NCI-H524 (cell line): ENCODE results near the gene GPR108.

Experiments
- DNase-seq, 2 experiments: peaks; one replicate each; lab custom pipeline; 2025; lab: John Stamatoyannopoulos, UW

GPR108 gene

DNA sequence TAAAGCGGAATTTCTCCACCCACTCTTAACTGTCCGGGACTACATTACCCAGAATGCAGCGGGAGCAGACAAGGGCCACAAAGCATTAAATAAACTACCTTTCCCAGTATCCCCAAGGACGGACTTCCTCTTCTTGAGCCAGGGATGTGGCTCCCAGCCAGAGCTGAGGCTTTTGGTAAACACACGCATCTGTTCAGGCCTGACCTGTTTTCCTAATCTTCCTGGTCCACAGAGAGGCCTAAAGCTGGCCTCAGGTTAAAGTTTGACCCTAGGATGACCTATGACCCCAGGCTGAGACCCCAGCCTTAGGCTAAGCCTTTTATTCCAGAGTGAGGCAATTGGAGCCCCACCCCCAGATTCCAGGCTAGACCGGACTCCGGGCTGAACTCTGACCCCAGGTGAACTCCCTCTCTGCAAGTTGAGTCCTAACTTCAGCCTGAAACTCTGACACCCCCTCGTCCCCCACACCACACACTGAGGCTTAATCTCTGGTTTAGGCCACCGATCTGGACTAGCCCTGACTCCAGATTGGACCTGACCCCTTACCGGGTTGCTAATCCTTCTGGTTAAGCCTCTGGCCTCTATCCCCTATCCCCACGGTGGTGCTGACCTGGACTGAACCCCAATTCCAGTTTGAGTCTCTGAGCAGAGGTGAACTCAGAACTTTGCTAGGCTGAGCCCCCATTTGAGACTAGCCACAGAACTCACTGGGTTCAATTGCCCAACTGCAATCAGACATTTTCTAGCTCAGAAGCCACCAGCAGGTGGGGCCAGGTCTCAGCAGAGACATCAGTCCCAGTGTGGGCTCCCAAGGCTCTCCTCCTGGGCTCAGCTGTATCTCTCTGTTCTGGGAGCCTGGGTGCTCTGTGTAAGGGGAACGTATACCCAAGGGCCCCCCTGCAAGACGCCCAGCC, 750 bp upstream of the GPR108 start:
- DNase-seq: peak; percentile 93 to 97

DNA sequence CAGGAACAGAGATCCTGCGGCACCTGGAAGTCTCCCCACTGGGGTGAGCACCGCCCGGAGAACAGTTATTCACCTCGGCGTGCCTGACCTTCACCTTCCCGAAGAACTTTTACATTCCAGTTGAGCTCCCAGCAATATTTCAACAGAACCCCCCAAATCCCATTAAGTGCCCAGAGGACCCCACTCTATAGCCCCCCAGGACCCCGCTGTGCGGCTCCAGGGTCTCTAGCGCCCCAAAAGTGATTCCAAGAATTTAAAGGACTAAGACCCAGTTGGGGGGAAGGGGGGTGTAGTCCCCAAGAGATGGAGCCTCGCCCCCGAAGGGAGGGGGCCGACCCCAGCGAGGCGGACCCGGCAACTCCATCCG, 480 bp downstream of the GPR108 start:
- DNase-seq: no peak

DNA sequence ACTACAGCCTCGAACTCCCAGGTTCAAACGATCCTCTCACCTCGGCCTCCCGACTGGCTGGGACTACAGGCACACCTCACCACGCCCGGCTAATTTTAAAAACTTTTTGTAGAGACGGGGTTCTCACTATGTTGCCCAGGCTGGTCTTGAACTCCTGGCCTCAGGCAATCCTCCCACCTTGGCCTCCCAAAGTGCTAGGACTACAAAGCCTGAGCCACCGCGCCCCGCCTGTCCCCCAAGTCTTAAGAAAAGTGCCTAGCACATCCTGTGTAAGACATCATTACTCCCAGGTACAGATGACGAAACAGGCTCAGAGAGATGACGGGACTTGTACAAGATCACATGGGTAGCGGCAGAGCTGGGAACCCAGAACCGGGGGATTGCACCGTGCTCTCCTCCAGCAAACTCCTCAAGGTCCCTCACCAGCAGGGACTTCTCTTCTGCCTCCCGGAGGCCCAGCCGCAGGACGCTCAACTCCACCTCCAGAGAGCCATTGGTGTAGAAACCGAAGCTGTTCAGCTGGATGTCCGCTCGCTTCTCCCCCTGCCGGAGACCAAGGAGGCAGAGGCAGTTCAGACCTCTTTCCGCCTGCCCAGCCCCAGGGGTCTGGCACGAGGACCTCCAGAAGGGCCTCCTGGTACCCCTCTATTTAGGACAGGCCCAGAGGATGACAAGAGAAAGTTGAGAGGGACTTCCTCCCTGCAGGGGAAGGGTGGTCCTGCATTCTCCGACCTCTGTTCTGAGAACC, 1.0 kb downstream of the GPR108 start:
- DNase-seq: peak; percentile 28 to 64

DNA sequence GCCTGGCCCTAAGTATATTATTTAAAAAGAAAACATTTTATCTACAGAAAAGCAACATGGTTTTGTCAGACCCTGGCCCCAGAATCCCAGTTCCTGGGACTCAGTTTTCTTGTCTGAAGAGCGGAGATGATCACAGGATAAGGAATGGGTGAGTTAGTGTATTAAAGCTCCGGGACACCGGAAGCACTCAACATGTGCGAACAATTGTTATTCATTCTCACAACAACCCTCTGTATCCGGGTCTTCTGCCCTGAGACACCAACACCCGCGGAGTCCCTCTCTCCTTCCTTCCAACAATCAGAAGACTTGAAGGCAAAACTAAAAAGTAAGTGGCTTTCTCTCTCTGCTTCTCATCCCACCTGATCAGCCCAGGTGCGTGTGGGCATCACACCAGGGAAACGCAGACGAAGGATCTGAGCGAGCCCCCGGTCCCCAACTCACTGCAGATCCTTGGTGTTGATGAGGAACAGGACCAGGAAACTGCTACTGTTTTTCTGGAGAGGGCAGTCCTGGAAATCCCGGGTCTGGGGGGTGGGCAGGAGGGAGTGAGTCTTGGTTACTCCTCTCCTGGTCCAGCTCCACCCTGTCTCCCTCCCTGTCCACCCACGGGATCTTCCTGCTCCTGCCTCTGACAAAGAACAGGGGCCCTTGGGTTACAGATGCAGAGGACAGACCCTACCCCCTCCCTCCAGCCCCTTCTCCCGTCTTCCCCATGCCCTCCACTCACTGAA, 2.0 kb downstream of the GPR108 start:
- no peak for DNase-seq

DNA sequence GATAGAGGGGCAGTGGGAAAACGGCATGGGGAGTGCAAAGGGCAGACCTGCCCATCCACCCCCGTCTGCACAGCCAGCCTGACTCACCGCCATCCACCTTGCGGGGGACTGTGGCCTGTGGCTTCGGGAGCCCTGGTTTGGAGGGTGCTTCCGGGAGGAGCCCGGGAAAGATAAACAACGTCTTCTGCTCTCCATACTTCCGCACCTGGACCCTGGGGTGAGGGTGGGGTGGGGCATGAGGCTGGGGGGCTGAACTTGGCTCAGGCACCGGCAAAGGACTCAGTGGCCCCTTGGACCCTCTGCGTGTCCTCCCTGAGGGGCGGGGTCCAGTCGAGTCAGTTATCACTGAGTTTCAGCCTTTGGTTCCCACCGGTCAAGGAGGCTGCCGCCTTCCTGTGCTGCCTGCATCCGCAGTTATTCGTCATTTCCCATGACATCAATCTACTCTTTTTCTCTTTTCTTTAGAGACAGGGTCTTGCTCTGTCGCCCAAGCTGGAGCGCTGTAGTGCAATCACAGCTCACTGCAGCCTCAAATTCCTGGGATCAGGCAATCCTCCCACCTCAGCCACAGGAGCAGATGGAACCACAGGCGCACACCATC, 3.2 kb downstream of the GPR108 start:
- DNase-seq: no peak

DNA sequence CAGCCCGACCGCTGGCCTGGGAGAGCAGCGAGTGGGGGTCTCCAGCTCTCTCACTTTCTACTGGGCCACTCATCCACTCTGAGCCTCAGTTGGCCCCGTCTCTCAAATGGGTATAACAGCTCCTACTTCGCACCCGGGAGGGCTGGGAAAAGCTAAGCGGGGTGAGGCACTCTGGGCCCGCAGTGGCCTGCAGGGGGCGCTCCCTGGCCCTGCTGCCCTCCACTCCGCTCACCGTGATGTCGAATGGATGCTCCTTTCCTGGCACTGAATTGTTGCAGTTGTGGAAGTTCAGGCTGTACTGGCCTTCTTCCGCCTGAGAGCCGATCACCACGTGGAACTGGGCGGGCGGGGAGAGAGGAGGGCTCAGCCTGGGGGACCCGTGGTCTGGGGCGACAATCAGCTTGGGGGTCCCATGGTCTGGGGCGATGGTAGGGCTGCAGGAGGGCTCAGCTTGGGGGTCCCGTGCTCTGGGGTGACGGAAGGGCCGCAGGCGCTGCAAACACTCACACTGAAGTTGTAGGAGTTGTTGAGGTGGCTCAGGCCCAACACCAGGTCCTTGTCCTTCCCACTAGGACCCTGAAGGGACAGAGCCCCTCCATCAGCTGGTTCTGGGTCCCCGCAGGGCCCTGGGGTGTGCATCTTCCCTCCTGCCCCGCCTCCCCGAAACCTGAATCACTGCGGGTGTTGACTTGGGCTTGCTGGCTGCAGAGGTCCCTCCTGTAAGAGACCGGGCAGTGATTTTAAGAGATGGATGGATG, 3.9 kb downstream of the GPR108 start:
- DNase-seq: no peak

DNA sequence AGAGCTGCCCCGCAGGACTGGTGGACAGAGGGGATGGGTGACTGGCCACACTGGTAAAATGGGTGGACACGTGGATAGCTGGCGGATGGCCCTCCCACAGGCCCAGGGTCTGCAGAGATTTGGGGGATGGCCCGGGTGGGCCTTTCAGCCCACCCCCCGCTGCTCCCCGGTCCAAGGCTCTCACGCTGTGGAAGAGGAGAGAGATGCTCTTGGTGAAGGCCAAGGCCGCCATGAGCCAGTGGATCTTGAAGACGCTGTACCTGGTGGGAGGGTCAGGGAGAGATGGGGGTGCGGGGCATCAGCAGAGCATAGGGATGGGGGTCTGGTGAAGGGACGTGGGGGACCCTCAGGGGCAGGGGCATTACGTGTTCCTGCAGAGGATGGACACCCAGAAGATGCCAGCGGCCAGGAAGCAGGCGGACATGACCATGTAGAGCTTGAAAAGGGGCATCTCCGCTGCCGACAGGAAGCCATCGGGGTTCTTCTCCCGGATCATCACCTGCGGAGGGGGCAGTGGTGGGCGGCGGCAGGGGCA, 4.5 kb downstream of the GPR108 start:
- DNase-seq: no peak

DNA sequence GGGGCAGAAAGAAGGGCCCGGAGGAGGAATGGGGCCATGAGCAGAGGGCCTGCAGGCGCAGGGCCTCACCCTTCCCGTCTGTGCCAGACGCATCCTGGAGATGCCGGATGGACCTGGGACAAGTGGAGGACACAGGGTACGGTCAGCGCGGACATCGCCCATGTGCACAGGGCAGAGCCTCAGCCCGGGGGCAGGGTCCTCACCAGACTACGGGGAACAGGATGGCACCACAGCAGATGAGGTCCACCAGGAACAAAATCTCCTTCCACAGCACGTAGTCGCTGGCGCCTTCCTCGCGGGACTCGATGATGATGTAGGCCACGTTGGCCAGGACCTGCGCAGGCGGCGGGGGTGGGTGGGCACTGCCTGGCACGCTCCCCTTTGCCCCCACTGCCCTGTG, 5.6 kb downstream of the GPR108 start:
- no peak for DNase-seq

DNA sequence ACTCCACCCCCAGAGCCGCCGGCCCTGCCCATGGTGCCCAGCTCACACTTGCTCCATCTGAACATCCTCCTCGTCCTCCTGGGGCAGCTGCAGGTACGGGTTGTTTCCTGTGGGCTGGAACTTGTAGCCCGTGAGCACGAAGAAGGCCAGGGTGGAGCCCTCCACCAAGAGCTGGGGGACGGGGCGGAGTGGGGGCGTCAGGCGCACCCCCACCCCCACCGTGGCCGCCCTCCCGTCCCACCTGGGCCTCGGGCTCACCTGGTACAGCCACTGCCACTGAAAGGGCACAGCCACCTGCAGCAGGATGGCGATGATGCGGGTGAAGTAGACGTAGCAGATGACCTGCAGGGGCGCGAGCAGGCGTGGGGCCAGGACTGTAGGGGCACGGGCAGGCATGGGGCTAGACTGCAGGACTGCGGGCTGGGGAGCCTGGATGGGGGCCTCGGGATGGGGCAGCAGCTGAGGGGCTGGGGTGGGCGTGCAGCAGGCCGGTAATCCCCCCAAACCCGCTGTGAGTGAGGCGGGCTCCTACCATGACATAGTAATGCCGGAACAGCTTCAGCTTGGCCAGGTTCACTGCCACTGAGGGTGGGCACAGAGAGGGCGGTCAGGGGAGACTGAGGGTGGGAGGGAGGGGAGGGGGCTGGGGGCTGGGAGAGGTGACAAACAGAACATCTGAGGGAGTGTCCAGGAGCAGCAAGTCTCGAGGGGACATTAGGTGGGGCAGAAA, 6.3 kb downstream of the GPR108 start:
- DNase-seq: no peak

DNA sequence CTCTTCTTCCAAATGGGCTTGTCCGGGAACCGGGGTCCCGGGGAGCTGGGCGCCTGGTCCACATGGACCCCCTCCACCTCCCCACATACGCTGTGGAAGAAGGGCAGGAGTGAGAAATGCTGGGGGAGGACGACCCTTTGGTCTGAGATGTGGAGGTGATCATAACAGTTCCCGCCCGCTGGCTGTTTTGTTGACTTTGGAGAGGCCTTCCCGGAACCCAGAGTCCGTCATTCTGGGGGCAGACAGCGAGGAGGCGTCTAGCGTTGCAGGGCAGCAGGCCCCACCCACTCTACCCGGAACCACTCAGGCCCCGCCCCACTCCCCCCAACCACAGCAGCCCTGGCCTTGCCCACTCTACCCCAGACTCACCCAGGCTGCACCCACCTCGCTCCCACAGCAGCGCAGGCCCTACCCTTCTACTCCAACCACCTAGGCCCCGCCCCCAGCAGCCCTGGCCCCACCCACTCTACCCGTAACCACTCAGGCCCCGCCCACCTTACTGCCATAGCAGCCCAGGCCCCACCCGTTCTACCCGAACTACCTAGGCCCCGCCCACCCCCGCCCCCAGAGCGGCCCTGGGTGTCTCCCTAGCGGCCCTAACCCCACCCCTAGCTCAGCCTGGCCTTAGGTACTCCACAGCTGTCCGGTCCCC, 7.1 kb downstream of the GPR108 start:
- no peak for DNase-seq

DNA sequence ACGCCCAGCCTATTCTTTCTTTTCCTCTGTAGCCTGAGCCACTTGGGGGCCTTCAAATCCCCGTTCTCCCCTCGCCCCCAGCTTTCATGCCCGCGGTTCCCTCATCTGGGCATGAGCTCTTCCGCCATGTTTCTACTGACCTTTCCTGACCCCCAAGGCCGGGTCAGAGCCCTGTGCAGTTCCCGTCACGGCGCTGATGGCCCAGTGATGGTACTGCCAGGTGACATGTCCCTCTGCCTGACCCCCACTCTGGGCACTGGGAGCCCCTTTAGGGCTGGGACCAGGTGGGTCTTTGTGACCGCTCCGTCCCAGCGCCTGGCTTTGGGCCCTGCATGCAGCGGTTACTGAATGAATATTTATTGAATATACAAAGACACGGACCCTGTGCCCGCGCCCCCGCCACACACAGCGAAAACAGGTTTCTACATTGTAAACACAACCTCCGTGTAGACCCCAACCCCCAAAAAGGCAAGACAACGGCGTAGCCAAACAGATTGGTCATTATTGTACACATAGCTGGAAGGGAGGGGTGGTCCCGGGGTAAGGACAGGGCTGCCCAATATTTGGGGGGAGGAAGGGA, 7.7 kb downstream of the GPR108 start:
- no peak for DNase-seq

DNA sequence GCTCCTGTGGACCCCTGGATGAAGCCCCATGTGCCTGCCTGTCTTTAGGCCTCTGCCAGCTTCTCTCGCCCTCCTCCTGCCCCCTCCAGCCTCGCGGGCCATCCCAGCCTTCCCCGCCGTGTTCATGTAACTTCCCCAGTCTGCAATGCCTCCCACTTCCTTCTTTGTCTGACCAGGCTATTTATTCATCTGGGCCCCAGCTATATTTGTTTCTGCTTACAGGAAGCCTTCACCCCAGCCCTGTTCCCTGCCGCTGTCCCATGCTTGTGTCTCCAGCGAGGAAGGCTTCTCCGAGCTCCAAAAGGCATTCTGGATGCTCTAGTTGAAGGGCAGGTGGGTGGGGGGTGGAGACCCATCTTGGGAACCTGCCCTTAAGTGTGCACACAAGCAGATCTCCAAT, 9.0 kb downstream of the GPR108 start:
- DNase-seq: no peak

DNA sequence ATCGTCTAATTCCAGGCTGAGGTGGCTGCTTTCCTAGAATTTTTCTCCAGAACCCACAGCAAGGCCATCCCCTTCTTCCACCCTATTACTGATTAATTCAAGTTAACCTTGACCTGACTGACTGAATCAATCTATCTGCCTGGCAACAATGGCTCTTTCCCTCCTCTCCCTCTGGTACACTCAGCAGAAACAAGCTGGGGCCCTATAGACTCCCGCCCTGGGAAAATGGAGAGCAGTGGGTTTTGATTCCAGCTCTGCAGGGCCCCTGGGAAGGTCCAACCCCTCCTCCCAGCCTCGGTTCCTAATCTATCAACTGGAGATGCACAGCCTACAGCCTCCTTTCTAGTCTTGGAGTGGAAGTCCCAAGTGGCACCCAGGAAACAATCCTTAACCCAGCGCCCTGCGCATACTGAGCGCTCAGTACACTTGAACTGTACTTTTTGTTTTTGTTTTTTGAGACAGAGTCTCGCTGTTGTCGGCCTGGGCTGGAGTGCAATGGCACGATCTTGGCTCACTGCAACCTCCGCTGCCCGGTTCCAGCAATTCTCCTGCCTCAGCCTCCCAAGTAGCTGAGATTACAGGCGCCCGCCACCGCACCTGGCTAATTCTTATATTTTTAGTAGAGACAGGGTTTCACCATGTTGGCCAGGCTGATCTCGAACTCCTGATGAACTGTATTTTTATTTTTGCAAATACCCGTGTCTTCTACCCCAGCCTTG, 11.7 kb downstream of the GPR108 start:
- no peak for DNase-seq

DNA sequence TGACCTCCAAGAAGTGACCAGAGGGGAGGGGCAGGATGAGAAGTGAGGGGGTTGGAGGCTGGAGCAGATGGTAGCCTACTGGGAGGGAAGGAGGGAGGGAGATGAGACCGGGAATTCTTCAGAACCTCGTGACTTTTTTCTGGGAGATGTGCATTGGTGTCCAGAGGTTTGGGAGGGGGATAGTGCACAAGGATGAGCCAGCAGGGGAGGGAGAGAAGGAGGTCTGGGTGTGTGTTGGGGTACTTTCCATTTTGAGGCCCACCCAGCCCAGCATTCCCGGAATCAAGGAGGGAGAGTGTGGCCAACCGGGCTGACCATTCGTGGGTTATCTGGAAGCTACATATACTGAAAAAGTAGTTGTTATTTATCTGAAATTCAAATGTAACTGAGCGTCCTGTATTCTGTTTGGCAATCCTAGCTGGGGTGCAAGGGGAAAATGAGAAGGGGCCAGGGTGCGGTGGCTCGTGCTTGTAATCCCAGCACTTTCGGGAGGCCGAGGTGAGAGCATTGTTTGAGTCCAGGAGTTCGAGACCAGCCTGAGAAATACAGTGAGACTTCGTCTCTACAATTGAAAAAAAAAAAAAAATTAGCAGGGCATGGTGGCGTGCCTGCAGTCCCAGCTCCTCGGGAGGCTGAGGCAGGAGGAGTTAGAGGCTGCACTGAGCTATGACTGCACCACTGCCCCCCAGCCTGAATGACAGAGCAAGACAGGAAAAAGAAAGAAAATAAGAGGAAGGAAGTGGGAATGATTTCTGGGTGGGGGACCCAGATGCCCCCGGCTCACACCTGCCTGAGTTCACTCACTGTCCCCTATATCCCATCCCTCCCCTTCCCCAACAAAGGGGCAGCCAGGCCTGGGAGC, 12.5 kb downstream of the GPR108 start:
- DNase-seq: no peak

DNA sequence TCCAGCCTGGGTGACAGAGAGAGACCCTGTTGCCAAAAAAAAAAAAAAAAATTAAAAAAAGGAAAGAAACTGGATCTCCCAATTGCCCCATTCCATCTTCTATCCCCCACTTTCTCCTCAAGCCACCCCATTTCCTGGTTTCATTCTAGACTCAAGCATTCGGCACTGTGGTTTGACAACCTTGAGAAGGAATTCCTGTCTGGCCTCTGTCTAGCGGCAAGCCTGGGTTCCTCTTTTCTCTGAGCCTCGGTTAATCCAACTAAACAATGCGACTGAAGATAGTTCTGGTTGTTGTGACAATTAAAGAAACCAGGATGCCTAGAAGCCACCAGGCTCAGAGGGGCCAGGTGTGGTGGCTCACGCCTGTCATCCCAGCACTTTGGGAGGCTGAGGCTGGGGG, 13.6 kb downstream of the GPR108 start:
- DNase-seq: no peak

DNA sequence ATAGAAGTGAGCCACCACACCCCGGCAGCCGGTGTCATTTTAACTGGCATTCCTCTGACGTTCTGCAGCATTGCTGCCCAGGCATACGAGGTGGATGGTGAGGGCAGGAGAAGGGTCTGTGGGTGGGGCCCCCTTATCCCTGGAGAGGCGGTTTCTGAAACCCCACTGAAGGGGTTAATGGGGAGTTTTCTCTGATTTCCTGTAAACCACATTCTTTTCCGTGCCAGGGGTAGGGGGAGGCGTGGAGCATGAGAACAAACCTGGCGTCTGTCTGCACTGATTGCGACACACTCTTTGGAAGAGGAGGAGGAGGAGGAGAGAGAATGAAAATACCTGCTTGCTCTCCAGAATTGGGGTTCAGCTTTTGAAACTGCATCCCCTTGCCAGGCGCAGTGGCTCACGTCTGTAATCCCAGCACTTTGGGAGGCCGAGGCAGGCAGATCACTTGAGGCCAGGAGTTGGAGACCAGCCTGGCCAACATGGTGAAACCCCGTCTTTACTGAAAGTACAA, 14.2 kb downstream of the GPR108 start:
- no peak for DNase-seq

DNA sequence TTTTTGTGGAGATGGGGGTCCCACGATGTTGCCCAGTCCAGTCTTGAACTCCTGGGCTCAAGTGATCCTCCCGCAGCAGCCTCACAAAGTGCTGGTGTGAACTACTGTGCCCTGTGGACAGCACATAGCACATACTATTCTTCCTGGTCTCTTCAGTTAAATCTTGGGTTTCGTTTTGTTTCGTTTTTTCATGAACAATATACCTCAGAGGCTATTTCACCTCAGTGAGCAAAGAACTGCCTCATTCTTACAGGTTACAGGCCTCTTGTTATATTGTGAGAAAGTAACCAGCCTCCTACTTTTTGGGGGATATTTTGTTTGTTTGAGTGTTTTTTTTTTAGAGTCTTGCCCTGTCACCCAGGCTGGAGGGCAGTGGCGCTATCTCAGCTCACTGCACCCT, 15.6 kb downstream of the GPR108 start:
- no peak for DNase-seq

DNA sequence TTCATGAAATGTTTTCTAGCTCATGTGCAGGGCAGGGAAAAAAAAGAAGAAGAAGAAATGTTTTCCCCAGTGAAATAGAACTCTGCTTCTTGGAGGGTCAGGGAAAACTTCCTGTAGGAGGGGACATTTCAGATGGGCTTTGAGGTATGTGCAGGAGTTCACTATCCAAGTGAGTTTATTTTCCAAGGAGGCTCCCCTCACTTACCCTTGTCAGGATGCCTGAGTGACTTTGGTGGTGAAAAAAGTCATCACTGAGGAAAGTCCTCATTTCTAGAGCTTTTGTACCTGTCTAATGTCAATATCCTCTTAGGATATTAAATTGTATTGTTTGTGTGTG, 16.3 kb downstream of the GPR108 start:
- DNase-seq: no peak
